Measurements from ENCODE around the gene DCC.
A peak's percentile ranks its signal among the peaks of the same experiment; 100 is the strongest.

DCC gene

DNA sequence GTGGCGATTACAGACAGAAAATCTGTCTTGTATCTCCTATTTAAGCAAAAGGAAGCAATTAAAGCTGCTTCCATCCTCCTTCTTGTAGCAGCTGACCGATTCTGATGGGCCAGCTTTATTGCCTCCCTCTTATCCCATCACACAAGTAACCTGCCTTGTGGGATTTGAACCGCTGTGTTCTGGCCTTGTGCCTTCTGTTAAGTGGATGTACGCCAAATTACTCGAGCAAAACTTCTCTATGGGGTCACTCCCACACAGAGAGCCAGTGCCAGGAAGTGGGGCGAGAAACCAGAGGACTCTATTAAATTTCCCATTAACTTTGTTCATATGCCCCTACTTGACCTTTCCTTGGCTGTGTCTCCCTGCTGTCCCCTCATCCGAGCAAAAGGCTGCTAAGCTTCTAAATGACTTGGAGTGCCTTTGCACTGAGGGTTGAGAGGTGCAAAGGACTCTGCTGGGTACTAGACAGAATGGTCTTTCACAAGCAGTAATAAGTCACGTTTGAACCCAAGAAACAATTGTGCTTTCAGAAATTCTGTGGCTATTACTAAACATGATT, 1212.0 kb downstream of the DCC start:
- no peak for DNase-seq

DNA sequence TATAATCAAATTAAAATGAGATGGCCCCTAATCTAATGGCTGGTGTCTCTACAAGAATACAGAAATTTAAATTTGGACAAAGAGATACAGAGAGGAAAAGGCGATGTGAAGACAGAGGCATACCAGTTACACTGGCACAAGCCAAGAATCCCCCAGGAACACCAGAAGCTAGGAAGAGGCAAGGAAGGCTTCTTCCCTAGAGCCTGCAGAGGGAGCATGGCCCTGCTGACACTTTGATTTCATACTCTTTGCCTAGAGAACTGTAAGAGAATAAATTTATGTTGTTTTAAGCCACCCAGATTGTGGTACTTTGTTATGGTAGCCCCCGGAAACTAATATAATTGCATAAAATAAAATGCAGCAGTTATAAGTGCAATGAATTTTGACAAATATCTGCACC, 1213.0 kb downstream of the DCC start:
- DNase-seq = no peak

DNA sequence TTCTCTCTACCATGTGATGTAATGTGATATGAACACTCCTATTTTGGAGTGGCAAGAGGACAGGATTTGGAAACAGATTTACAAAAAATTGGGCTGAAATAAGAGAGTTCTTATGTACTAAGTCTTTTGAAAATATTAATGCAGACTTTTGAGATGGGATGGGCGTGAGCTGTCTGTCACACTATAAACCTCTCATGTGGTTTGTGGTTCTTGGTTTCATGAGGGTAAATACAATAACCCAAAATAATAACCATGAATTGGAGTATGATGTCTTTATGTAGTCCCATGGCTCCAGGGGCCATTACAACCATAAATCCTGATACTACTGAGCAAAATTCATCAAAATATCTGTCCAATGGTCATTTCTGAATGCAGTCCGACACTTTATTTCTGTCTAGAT, 1216.5 kb downstream of the DCC start:
- no peak for DNase-seq

DNA sequence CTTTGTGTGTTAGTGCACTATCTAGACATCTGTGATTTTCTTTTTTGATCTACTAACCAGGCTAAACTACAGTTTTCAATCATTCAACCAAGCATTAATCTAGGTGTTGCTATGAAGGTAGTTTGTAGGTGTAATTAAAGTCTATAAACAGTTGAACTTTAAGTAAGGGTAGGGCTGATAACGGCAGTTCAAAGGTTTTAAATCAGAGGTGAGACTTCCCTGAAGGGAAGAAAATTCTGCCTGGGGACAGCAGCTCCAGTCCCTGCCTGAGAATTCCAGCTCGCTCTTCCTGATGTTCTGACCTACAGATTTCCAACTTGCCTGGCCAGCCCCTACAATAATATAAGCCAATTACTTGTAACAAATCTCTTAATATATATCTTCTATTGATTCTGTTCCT, 1220.5 kb downstream of the DCC start:
- no peak for DNase-seq

DNA sequence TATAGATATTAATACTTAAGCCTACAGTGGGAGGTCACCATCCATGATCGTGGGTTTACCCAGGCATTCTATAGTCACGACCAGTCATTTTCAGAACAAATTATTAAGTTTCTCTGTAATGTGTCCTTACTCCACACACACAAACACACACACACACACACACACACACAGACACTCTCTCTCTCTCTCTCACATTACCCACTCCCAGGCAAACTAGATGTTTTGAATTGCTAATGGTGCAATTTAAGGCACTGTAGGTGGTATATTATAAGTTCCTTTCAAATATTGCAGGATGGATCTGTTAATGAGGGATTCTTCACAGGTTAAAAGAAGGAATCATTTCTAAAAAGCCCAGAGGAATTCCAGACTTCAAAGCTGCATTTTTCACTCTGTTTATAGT, 1226.6 kb downstream of the DCC start:
- no peak for DNase-seq

DNA sequence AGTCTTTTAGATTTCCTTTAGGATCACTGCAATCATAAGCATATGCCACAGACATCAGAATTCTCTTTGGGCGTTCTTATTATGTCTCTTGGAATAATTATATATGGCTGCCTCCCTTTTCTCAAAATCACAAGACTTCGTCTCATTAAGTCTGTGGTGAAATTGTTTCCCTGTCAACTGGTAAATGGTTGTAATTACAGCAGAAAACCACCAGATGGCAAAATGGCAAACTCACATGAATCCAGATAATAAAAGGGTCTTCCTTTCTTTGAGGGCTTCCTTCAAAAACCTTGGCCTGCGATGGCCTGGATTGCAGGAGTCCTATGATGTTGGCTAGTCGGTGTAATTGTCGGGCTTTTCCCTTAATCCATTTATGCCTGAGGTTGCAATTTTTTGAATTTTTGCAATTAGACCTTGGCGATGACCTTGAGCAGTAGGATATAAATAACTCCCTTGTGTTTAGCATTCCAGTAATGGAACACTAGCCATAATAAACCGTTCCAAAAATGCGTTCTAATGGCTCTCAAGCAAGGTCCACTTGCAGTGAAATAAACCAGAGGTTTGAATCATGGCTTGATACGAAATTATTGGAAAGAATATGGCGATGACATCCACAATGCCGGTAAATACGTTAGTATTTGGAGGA, 1228.1 kb downstream of the DCC start:
- peak; percentile 41 for DNase-seq
